Smooth muscle cell (in vitro differentiated cells): ENCODE data around the gene OR4C45. TPM values are rescaled to one million over a fixed set of nuclear protein-coding genes. Genes with fewer than 3 reads are reported as not detected.
"Not testable (repeated sequence)": the region's sequence is repeated elsewhere in the genome, so short reads cannot be mapped to it uniquely, and the experiment has no call there.

ENCODE experiments used
- DNase-seq: peaks from one replicate; lab custom pipeline; 2025; ENCODE audit not compliant: unreplicated experiment; lab: John Stamatoyannopoulos, UW
- H2AFZ ChIP-seq: fragments of 200-600 bp; sonication (generic); 2 replicates; pipeline ENCODE4 v1.6.0; 2016; ENCODE audit warnings: antibody characterized with exemption, low read depth, mild to moderate bottlenecking
- H3F3A ChIP-seq: fragments of 200-600 bp; sonication (generic); 2 replicates; pipeline ENCODE4 v1.6.0; 2017; ENCODE audit warnings: antibody characterized with exemption, low read depth
- H3K27ac ChIP-seq: fragments of 200-600 bp; sonication (generic); 2 replicates; pipeline ENCODE4 v1.5.1; 2016; ENCODE audit warnings: low read depth, mild to moderate bottlenecking
- H3K27me3 ChIP-seq: fragments of 200-600 bp; sonication (generic); 2 replicates; pipeline ENCODE4 v1.6.1; 2016; ENCODE audit warnings: low read depth, mild to moderate bottlenecking
- H3K36me3 ChIP-seq: fragments of 200-600 bp; sonication (generic); 2 replicates; pipeline ENCODE4 v1.5.1; 2016; ENCODE audit warnings: low read depth
- H3K4me1 ChIP-seq: fragments of 200-600 bp; sonication (generic); 2 replicates; pipeline ENCODE4 v1.5.1; 2016; ENCODE audit warnings: low read depth
- H3K4me2 ChIP-seq: fragments of 200-600 bp; sonication (generic); 2 replicates; pipeline ENCODE4 v1.6.0; 2016; ENCODE audit warnings: mild to moderate bottlenecking
- H3K4me3 ChIP-seq: fragments of 200-600 bp; sonication (generic); 2 replicates; pipeline ENCODE4 v1.5.1; 2016; ENCODE audit warnings: mild to moderate bottlenecking
- H3K79me2 ChIP-seq: fragments of 200-600 bp; sonication (generic); 2 replicates; pipeline ENCODE4 v1.6.0; 2016; ENCODE audit warnings: low read depth, mild to moderate bottlenecking
- H3K9ac ChIP-seq: fragments of 200-600 bp; sonication (generic); 2 replicates; pipeline ENCODE4 v1.6.0; 2016; ENCODE audit warnings: low read depth
- H3K9me3 ChIP-seq: fragments of 200-600 bp; sonication (generic); replicated peaks from 2 replicates; pipeline ENCODE4 v1.5.1; 2016; ENCODE audit warnings: low read depth
- H4K20me1 ChIP-seq: fragments of 200-600 bp; sonication (generic); 2 replicates; pipeline ENCODE4 v1.6.0; 2016; ENCODE audit warnings: low read depth
- WGBS: methylation state at CpG from one replicate; pipeline ENCODE4 v1.1.7; 2016; ENCODE audit warnings: low lambda C conversion rate; 5-methylcytosine and 5-hydroxymethylcytosine counted together
- polyA plus RNA-seq: library from polyadenylated mRNA; unstranded; fragments of >200 nt; fragmentation: Nextera tagmentation; extraction: Ambion mirVana; gene quantifications from 2 replicates; pipeline ENCODE4 v1.2.1, GENCODE V29; 2016
- total RNA-seq: library from RNA; depleted of rRNA; stranded (reverse); fragments of >200 nt; gene quantifications from 2 replicates; pipeline ENCODE4 v1.2.3, GENCODE V29; 2014
- TF ChIP-seq, protein P1 (sequence below): fragments of 200-600 bp; sonication (generic); IDR thresholded peaks from 2 replicates; pipeline ENCODE4 v1.5.1; 2017; ENCODE audit warnings: borderline replicate concordance, mild to moderate bottlenecking, antibody characterized with exemption; ENCODE audit not compliant: insufficient read depth, poor library complexity, severe bottlenecking

The OR4C45 gene
- total and polyA plus RNA-seq, 2 experiments from 2014 or later: not detected

DNA sequence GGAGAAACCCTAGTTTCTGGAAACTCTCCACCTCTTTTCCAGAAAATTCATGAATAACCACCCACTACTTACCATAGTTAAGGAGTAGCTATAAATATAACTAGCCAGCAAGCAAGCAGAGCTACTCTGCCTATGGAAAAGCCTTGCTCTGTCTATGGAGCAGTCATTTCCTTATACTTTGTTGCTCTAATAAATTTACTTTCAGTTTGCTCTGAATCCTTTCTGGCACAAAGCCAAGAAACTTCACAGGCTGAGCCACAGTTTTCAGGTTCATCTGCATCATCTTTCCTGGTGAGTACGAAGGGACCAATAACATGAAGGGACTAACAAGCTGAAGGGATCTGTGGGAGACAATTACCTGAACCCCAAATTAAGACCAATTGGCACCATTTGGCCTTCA lies 4.6 kb downstream of the OR4C45 start:
- no peak overlapping the region for H3K4me3 ChIP-seq
- H3K36me3 ChIP-seq: no peaks in the 10 kb centered on the region
- no peak overlapping the region for H3K4me2 ChIP-seq
- WGBS: 37% methylated on average over 1 of the region's 1 CpG
- no peaks in the 10 kb centered on the region for H3K27me3 ChIP-seq
- H2AFZ ChIP-seq: no peak overlapping the region
- TF ChIP-seq, protein P1, sequence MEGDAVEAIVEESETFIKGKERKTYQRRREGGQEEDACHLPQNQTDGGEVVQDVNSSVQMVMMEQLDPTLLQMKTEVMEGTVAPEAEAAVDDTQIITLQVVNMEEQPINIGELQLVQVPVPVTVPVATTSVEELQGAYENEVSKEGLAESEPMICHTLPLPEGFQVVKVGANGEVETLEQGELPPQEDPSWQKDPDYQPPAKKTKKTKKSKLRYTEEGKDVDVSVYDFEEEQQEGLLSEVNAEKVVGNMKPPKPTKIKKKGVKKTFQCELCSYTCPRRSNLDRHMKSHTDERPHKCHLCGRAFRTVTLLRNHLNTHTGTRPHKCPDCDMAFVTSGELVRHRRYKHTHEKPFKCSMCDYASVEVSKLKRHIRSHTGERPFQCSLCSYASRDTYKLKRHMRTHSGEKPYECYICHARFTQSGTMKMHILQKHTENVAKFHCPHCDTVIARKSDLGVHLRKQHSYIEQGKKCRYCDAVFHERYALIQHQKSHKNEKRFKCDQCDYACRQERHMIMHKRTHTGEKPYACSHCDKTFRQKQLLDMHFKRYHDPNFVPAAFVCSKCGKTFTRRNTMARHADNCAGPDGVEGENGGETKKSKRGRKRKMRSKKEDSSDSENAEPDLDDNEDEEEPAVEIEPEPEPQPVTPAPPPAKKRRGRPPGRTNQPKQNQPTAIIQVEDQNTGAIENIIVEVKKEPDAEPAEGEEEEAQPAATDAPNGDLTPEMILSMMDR: no peak
- DNase-seq: no peak
- no peak overlapping the region for H3K9ac ChIP-seq
- H3F3A ChIP-seq: no peaks in the 10 kb centered on the region
- no peaks in the 10 kb centered on the region for H3K4me1 ChIP-seq
- H3K9me3 ChIP-seq: no peaks in the 10 kb centered on the region
- H4K20me1 ChIP-seq: no peaks in the 10 kb centered on the region
- no peak overlapping the region for H3K27ac ChIP-seq
- H3K79me2 ChIP-seq: no peaks in the 10 kb centered on the region

DNA sequence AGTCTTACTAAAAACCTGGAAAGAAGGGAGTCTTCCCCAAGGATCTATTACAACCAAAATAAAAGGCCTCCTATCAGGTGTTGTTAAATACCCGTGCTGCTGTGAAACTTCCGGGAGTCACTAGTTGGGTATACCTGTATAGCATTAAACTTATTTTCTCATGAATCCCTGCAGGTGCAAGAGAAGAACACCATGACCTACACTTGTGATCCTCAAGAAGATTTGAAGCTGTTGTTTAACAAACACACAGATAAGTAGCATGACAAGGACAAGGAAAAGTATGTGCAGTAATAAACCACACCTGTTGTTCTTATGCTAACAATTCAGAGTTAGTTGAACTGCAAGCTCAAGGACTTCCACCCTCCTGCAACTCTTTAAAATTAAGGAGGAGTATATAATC lies 12.0 kb downstream of the OR4C45 start:
- Histone ChIP-seq H3K36me3 (no peaks in the 10 kb centered on the region), H3K79me2 (no peaks in the 10 kb centered on the region), H3K9ac (no peak overlapping the region), H3K27ac (no peak overlapping the region), H3K9me3 (peaks cover 8% of the 10 kb centered on the region), H3F3A (no peaks in the 10 kb centered on the region), H3K4me3 (no peak overlapping the region), H3K27me3 (no peaks in the 10 kb centered on the region), H2AFZ (no peak overlapping the region), H4K20me1 (no peaks in the 10 kb centered on the region), H3K4me1 (no peaks in the 10 kb centered on the region), H3K4me2 (no peak overlapping the region)
- no peak for DNase-seq
- 93% methylated on average over 2 of the region's 2 CpGs for WGBS
- TF ChIP-seq, protein P1: no peak

DNA sequence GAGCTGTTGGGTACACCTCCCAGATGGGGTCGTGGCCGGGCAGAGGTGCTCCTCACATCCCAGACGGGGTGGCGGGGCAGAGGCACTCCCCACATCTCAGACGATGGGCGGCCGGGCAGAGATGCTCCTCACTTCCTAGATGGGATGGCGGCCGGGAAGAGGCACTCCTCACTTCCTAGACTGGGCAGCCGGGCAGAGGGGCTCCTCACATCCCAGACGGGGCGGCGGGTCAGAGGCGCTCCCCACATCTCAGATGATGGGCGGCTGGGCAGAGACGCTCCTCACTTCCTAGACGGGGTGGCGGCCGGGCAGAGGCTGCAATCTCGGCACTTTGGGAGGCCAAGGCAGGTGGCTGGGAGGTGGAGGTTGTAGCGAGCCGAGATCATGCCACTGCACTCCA lies 30.4 kb downstream of the OR4C45 start:
- not testable (repeated sequence) for H3K4me3 ChIP-seq, H2AFZ ChIP-seq, DNase-seq, H3K9me3 ChIP-seq, H4K20me1 ChIP-seq, H3K4me2 ChIP-seq, H3K36me3 ChIP-seq, H3K27me3 ChIP-seq, H3K79me2 ChIP-seq, H3K4me1 ChIP-seq, H3K9ac ChIP-seq, H3K27ac ChIP-seq, H3F3A ChIP-seq
- 89% methylated on average over 14 of the region's 22 CpGs for WGBS

DNA sequence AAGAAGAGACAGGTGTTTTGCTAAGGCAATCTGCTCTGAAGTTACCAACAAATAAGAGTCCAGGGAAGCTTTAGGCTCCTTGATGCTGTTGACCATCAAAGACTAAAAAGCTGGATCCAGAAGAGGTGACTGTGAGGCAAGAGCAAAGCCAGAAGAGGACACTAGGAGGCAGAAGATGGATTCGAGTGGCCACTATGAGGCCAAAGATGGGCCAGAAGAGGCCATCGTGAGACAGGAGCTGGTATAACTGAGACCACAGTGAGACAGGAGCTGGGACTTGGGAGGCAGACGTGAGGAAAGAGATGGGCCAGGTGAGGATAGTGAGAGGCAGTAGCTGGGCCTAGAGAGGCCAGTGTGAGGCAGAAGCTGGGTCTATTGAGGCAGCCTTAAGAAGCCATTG lies 37.7 kb downstream of the OR4C45 start:
- DNase-seq: no peak
- Histone ChIP-seq H3K79me2 (no peaks in the 10 kb centered on the region), H3K4me3 (no peak overlapping the region), H3F3A (no peaks in the 10 kb centered on the region), H3K9ac (no peak overlapping the region), H3K9me3 (peaks cover 3% of the 10 kb centered on the region), H2AFZ (no peak overlapping the region), H3K27ac (no peak overlapping the region), H3K27me3 (no peaks in the 10 kb centered on the region), H4K20me1 (no peaks in the 10 kb centered on the region), H3K4me1 (no peaks in the 10 kb centered on the region), H3K36me3 (no peaks in the 10 kb centered on the region), H3K4me2 (no peak overlapping the region)
- TF ChIP-seq, protein P1: no peak
- 59% methylated on average over 3 of the region's 3 CpGs for WGBS
